ENCODE results near the gene IL1RAPL2.
"Not testable (repeated sequence)": the region's sequence is repeated elsewhere in the genome, so short reads cannot be mapped to it uniquely, and the experiment has no call there.

Gene IL1RAPL2

DNA sequence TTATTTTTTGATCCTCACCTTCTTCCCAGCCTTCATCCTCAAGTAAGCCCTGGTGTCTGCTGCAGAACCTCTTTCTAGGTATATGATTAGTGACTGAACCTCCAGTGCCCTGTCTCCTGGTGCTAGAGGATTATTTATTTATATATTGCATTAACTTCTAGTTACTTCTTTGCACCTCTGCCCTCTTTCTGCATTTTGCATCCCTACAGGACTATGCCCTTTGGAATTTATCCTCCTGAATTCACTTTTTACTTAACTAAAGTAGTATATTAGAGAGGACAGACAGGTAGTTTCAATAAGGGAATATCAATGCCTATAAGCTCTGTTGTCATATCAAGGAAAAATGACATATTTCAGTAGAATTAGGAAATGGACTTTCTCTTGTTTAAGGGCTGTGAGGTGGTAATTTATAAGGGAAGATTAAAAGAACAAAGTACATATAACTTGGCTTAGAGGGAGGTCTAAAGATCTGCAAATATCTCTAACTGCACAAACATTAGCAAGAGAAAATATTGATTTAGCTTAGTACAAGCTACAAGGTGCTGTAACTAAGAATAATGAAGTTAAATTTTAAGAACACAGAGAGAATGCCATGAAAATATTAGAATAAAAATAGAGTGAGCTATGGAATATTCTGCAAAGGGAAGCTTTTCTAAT is 472.8 kb downstream of the IL1RAPL2 start:
- no peak for FAIRE-seq

DNA sequence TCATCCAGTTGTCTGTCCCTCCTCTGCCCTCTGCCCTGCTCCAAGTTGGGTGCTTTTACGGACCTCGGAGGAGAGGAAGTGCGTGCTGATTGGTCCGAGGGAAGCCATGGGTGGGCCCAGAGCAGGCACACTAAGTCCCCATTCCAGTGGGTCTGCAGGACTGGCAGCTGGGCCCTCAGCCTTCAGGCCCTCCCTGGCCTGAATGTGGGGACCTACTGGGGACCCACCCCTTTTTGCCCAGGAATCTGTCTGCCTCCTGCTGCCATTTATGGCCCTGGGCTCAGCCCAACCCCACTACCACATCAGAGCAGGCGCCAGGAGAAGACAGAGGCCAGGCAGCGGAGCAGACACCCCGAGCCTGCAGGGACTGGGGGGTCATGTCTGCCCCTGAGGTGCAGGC is 484.9 kb downstream of the IL1RAPL2 start:
- no peak for FAIRE-seq

DNA sequence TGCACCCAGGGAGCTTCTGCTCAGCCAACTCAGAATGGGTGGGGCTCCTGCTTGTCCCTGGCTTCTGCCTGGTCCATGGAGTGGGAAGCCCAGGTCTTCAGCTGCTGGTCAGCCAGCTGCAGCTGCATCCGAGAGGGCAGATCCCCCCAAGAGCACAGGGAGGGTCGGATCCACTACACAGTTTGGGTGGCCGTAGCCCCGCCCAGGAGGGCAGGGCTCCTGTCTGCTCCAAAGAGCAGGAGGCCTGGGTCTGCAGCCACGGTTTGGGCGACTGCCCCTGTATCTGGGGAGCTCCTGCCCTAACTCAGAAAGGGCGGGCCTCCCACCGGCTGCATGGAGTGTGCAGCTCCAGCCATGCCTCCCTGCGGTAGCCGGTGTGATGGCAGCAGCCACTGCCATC is 485.4 kb downstream of the IL1RAPL2 start:
- no peak for FAIRE-seq

DNA sequence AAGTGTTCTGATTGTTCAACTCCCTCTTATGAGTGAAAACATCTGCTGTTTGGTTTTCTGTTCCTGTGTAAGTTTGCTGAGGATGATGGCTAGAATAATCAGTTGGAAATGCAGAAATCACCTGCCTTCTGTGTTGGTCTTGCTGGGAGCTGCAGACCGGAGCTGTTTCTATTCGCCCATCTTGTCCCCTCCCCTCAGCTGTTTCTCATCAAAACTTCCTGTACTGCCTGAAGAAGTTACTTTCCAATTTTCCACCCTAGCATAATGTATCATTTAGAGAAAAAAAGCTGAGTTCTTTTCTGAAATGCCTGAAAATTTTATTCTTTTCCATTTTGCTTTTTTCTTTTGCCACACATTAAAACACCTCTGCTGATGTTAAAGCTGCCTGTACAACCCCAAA is 486.9 kb downstream of the IL1RAPL2 start:
- no peak for FAIRE-seq

DNA sequence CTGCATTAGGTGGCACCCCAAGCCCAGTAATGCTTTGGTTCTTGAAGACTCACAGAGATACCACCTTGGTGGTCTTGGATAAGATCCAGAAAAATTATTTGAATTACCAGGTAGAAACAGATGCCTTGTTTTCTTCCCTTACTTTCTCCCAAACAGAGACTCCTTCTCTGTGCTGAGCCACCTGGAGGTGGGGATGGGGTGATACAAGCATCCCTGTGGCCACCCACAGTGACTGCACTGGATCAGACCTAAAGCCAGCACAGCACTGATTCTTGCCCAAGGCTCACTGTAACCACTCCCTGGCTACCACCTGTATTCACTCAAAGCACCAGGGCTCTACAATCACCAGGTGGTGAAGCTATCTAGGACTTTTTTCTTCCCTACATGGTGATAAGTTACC is 497.7 kb downstream of the IL1RAPL2 start:
- FAIRE-seq, result no peak

DNA sequence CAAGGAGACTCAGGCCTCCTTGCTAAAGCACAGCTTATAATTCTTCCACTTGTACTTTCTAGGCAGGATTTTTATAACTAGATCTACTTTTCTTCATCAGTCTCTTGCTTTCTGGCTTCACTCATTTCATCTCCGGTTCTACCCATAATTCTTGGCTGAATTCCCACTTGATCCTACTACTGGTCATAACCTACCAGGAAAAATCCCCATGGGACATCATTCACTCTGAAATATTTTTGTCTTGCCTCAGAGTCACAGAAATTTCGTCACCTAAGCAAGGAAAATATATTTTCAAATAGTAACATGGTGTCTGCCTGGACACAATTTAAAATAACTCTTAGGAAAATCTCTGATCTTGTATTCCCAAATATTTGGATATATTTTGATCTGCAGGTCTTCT is 532.2 kb downstream of the IL1RAPL2 start:
- FAIRE-seq, result no peak

DNA sequence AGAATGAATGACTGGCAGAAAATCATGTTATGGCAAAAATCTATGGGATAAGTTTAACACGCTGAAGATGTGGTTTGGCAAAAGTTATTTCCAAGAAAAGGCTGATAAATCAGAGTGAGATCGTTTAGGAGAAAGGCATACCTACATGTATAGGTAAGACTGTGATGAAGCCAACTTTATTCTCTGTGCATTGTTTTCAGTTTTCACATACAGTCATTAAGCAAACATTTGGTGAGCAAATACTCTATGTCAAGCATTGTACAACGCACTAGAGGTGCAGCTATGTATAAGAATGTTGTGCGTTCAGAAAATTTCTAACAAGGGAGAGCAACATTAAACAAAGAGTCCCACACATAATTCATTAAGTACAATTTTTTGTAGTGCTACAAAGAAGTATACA is 532.8 kb downstream of the IL1RAPL2 start:
- FAIRE-seq, result no peak

DNA sequence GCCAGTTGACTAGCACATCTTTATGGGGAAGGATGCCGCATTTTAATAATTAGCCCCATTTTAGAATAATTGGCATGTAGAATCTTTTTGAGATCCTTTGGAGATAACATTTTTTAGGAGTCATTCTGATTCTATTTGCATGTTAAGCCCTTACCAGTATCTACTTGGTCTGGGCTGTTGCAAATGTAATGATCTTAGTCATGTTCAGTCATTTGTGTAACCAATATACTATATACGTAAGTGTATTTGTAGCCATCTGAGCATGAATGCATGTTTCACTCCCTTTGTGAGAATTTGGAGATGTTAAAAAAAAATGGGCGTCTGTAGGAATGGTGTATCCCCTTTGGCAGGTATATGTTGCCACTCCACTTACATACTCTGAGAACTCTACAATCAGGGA is 535.4 kb downstream of the IL1RAPL2 start:
- FAIRE-seq, result no peak

DNA sequence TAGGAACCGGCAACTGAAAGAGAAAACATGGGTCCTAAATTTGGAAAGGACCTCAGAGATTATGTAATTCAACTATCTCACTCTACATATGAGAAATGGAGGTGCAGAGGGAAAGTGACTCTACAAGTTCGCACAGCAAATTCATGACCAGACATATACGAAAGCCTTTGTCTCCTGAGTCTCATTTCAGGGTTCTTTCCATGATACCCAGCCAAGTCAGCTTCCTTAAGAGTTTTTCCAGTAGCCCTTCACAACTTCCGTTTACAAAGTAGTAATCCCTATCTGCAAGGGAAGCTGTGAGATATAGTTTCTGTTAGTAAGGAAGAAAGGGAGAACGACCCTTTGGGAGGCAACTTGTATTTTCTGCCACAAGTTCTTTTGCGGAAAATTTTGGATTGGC is 543.9 kb downstream of the IL1RAPL2 start:
- no peak for FAIRE-seq

DNA sequence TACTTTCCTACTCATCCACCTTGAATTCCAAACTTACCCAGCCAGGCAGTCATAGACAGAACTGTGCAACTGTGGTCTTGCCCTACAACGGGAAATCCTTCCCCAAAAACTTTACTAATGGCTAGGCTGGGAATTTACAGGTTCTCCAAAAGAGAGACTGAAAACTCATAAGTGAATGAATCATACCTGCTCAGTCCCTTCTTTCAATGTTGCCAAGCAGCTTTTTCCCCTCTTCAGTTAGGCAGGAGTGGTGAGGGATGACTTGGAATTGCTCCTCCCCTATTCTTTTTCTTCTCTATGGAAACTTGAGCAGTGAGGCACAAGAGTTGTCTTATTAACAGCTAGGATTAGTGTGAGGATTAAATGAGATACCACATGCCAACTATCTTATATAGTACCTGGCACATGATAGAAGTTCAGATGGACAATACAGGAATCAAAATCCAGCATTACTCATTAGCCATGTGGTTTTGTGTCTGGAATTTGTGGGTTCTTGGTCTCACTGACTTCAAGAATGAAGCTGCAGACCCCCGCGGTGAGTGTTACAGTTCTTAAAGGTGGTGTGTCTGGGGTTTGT is 548.6 kb downstream of the IL1RAPL2 start:
- no peak for FAIRE-seq

DNA sequence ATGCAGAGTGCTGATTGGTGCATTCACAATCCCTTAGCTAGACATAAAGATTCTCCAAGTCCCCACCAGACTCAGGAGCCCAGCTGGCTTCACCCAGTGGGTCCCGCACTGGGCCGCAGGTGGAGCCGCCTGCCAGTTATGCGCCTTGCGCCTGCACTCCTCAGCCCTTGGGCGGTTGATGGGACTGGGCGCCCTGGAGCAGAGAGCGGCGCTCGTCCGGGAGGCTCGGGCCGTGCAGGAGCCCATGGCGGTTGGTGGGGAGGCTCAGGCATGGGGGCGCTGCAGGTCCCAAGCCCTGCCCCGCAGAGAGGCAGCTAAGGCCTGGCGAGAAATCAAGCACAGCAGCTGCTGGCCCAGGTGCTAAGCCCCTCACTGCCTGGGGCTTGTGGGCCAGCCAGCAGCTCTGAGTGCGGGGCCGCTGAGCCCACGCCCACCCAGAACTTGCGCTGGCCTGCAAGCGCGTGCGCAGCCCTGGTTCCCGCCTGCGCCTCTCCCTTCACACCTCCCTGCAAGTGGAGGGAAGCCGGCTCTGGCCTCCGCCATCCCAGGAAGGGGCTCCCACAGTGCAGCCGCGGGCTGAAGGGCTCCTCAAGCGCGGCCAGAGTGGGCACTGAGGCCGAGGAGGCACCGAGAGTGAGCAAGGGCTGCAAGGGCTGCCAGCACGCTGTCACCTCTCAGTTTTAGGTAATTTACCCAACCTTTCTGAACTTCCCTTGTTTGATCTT is 549.8 kb downstream of the IL1RAPL2 start:
- not testable (repeated sequence) for FAIRE-seq

DNA sequence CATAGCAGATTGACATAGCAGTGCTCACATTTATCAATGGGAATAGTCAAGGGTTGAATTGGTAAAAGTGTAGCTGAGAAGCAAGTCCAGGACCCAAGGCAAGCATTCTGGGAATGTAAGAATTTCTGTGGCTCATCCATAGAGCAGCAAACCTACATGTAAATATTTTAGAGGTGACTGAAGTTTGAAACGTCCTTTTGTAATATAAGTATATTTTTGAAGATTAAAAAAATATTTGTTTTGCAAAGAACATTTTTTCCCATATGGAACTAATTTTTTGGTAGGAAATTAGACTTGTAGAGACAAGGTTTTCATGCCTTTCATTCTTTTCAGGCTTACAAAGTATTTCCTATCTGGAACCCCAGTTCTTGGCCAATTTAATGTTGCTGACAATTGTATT is 550.5 kb downstream of the IL1RAPL2 start:
- FAIRE-seq, result no peak

DNA sequence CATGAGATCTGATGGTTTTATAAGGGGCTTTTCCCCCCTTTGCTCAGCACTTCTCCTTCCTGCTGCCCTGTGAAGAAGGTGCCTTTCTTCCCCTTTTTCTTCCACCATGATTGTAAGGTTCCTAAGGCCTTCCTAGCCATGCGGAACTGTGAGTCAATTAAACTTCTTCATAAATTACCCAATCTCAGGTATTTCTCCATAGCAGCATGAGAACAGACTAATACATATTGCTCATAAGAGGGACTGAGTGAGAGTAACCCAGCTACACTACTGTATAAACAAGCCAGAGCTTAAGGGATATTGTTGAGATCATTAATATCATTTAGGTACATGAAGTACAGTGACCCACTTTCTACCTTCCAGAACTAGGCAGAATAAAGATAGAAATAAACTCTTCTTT is 551.6 kb downstream of the IL1RAPL2 start:
- no peak for FAIRE-seq

DNA sequence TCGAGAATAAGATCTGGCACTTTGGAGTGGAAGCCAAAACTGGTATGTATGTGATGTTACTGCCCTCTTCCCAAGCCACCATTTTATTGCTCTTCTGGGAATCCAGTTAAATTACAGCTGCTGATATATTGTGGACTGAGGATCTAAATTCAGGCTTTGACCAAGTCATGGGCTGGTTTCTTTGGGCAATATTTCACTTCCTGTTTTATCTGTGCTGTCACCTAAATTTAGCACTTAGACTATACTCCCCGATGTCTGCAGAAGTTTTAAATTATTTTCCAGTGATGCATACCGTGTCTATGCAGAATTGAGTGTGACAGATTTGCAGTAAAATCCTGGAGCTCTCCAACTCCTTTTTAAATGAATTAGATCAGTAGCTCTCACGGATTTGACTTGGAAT is 554.5 kb downstream of the IL1RAPL2 start:
- FAIRE-seq, result no peak

DNA sequence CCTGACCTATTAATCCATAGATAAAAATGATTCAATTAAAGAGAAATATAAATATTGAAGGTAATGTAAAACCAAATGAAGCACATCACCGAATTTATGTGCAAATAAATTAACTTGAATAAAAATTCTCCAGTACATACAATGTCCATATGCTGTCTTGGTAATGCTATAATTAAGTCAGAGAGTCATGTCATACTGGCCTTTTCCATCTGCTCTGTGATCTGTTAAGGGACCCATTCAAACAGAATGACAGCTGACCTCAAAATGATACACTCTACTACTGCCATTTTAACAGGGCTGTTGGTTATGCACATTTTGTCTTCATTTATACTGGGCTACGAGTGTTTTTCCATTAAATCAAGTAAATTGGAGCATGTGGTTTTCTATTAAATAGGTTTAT is 555.2 kb downstream of the IL1RAPL2 start:
- no peak for FAIRE-seq

DNA sequence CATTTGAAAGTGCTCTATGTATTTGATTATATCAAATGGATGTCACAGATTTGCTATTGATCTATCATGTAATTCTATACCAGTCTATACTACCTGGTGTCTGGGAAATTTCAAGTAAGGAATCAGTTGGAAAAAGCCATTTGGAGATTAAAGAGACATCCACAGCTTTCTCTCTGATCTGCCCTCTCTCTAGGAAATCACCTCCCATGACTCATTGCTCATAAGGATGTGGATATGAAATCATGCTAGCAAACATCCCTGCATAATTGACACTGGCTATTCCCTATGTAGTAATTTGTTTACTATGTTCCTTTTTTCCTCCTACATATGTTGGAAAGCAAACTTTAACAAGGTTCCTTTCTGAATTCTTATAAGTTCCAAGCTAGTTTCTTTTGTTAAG is 560.2 kb downstream of the IL1RAPL2 start:
- FAIRE-seq, result no peak

DNA sequence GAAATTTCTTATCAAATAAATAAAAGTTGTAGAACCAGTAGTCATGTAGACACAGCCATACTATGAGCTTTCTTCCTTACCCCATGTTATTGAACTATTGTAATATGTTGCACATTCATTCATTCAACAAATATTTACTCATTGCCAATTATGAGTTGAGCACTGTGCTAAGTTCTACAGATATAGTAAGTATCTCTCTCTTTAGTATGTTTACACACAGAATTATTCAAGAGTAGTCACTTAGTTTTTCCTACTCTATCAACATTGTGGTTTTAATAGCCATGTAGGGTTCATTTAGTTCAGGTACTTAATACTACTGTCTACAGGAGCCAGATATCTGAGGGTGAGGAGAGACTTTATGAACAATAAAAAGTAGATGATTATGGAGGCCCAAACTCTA is 568.3 kb downstream of the IL1RAPL2 start:
- no peak for FAIRE-seq

DNA sequence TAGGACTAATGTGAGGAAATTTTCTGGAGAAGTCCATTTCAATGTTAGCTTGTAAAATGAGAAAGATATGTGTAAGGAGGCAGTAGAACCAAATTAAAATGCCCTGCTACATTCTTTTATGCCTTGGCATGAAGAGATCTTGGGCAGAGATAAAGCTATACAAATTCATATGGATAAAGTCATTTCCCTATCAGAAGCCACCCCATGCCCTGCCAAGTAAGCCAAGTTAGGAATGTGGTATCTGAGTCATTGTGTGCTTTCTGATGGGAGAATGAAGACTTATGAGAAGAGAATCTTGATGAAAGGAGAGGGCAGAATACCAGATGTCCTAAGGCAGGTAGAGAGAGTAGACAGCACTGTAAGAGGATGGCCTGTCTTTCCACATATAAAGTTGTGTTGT is 570.8 kb downstream of the IL1RAPL2 start:
- FAIRE-seq, result no peak

DNA sequence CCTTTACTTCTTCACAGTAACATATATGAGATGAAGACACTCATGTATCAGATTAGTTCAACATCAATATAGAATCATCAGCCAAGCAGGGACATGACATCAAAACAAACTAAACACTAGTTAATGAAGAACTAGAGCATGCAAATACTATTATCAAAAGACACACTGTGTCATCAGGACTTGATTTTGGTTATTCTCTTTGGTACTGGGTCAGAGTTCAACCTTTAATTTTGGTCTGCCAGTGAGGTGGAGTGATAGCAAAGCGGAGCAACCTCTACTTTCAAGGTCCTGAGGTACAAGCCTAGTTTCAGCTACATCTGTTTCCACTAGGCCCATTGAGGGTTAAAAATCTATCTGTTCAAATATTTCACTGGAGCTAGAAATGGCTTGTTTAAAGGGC is 584.0 kb downstream of the IL1RAPL2 start:
- FAIRE-seq, result no peak

DNA sequence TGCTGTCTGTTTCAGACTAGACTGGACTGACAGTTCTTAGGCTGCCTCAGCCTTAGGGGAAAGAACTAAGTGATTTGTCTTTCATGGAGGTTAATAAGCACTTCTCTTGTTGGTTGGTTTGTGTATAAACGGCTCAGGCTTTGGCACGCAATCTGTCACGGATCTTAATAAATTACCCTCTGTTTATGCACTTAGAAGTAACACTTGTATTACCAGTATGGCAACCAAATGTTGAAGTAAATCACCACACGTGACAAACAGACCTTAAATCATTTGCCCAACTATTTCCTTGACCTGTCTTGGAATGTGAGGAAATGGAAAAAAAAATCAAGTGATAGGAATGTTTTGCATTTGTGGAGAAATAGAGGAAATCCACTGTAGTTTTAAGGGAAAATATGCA is 584.6 kb downstream of the IL1RAPL2 start:
- FAIRE-seq, result no peak

DNA sequence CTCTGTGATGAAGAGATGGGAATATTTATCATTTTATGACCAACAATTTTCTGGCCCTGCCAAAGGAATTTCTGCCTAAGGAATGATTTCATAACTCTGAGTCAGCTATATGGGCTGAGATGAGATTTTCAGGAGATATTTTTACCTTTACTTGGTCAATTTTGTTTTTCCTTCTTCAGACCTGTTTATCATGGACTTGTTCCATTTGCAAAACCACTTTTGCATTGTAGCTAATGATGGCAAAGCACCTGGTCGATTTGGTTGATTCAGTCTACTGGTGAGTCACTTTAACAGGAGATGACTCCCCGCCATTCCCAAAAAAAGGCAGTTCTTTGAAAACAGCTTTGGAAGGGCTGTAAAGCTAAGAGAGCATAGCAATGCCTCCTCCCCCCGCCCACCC is 601.2 kb downstream of the IL1RAPL2 start:
- no peak for FAIRE-seq

DNA sequence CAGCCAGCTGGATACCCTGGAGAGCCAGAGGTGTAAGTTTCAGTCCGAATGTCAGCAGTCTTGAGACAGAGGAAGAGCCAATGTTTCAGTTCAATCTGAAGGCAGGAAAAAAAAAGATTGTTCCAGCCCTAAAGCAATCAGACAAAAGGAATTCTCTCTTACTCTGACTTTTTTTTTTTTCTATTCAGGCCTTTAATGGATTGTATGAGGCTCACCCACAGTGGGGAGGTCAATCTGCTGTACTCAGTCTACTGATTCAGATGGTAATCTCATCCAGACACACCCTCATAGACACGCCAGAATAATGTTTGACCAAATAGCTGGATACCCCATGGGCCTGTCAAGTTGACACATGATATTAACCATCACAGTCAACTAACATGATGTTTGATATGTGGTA is 602.6 kb downstream of the IL1RAPL2 start:
- no peak for FAIRE-seq

DNA sequence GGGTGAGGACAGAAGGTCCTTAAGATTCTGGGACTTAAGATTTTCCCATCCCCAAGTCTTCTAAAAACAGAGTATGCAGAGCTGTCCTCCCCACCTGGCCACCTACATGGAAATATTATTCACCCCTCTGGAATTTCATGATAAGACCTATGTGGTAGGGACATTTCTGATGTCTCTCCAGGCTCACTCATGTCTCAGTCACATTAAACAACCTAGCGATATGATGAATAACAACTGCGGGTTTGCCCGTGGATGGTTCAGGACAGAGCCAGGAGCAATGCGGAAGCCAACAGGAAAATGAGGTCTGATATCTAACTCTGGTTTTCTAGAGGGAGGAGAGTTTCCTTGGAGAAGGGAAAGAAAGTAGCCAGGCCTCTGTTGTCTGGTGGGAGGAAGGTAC is 607.1 kb downstream of the IL1RAPL2 start:
- no peak for FAIRE-seq

DNA sequence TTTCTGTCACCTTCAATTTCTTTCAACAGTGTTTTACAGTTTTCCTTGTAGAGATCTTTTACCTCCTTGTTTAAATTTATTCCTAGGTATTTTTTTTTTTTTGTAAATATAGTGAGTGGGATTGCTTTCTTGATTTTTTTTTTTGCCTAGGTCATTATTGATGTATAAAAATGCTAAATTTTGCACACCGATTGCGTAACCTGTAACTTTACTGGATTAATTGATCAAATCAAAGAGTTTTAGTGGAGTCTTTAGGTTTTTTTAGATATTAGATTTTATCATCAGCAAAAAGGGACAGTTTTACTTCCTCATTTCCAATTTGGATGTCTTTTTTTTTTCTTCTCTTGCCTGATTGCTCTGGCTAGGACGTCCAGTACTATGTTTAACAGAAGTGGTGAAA is 613.6 kb downstream of the IL1RAPL2 start:
- no peak for FAIRE-seq

DNA sequence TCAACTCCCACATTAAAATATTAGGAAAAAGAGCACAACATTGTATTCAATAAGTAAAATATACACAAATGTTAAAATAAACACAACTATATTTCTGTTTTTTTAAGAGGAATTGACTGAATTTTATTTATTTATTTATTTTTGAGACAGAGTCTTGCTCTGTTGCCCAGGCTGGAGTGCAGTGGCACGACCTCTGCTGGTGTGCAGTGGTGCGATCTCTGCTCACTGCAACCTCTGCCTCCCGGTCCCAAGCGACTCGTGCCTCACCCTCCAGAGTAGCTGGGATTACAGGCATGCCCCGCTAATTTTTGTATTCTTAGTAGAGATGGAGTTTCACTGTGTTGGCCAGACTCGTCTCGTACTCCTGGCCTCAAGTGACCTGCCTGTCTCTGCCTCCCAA is 623.1 kb downstream of the IL1RAPL2 start:
- FAIRE-seq, result no peak

Measured in endometrium (tissue), 2 donors.